GM12873 (cell line): ENCODE data around the gene LIPF.

ENCODE experiments used
- TF ChIP-seq, protein P1 (sequence below): IDR thresholded peaks from 2 replicates; pipeline ENCODE4 v1.5.1; 2012; ENCODE audit warnings: low read depth, mild to moderate bottlenecking, moderate library complexity, low read length, control low read depth; ENCODE audit not compliant: insufficient read depth; ENCODE audit errors: missing control alignments

LIPF gene

GRCh38 chr10:88664142-88664541 is at the start of gene LIPF:
TSS of gene LIPF (plus strand) at chr10:88664442. CDS start at chr10:88667298, 2,856 bp downstream.
- TF ChIP-seq, protein P1, sequence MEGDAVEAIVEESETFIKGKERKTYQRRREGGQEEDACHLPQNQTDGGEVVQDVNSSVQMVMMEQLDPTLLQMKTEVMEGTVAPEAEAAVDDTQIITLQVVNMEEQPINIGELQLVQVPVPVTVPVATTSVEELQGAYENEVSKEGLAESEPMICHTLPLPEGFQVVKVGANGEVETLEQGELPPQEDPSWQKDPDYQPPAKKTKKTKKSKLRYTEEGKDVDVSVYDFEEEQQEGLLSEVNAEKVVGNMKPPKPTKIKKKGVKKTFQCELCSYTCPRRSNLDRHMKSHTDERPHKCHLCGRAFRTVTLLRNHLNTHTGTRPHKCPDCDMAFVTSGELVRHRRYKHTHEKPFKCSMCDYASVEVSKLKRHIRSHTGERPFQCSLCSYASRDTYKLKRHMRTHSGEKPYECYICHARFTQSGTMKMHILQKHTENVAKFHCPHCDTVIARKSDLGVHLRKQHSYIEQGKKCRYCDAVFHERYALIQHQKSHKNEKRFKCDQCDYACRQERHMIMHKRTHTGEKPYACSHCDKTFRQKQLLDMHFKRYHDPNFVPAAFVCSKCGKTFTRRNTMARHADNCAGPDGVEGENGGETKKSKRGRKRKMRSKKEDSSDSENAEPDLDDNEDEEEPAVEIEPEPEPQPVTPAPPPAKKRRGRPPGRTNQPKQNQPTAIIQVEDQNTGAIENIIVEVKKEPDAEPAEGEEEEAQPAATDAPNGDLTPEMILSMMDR: no peak

GRCh38 chr10:88616250-88616977 is 47.8 kb upstream of the LIPF start:
- TF ChIP-seq, protein P1: no peak

DNA sequence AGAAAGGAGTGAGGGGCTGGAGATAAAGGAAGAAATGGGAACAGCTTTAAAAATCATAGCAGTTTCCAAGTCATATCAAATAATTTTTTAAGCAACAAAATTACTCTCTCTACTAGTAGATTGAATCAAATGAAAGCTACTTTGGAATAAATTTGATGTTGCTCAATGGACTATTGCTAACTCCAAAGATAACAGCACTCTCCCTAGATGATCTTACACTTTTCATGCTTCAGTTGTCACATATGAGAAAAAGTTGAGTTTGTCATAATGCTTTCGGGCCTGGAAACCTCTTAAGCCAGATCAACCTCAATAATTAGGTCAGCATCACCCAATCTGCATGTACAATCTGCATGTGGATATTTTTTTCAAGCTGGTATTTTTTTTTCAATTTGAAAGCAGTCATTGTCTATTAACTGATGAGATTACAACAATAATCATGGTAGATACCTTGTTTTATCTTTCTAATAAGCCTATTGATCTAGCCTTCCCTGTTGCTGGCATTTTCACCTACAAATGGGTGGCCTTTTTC is 46.4 kb upstream of the LIPF start:
- TF ChIP-seq, protein P1: no peak

- TF ChIP-seq, protein P1: no peak
These were observed 45.7 kb upstream of the LIPF start for GRCh38 chr10:88618496-88618895.

DNA sequence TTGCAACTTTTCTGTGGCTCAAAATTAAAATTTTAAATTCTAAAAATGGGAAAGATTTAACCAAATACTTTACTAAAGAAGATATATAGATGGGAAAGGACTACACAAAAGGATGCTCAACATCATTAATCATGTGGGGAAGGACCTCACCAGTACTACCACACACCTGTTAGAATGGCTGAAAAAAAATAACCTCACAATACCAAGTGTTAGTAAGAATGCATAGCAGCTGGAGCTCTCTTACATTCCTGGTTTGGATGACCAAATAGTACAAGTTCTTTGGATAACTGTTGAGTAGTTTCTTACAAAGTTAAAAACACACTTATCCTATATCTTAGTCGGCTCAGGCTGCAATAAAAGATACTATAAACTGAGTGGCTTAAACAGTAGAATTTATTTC is 43.8 kb upstream of the LIPF start:
- TF ChIP-seq, protein P1: no peak

GRCh38 chr10:88623835-88624234 is 40.4 kb upstream of the LIPF start:
- TF ChIP-seq, protein P1: no peak

DNA sequence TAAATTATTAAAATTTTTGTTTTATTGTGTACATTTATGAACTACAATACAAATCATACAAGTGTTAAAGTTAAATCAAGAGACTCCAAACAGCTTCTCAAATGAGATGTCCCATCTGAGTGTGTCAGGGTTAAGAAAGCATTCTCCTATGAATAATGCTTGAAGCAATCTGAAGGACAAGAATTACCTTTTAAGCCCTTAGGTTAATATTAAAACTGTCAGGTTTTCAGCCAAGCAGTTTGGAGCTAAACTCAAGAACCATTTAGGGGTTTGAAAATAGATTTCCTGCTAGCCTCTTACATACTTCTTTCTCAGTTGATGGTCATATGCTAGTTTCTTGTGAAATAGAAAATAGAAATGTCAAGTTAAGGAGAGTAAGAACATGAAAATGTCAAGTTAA is 39.4 kb upstream of the LIPF start:
- TF ChIP-seq, protein P1: no peak
